Measurements from ENCODE around the gene WDR45B.

- TF ChIP-seq CTCF (IDR thresholded peaks at IDR 0.05; ENCODE audit: low read depth, low read length, poor library complexity, severe bottlenecking) (no peak), EZH2phosphoT487 (IDR thresholded peaks at IDR 0.05; ENCODE audit: borderline replicate concordance, low read length) (no peak)
Measured at GRCh38 chr17:82603981-82604448, 44.2 kb downstream of the WDR45B start.

Data from DOHH2 (cell line).